Memory B cell (primary cell): Measurements from ENCODE around the gene AACS.
"Not testable (repeated sequence)": the region's sequence is repeated elsewhere in the genome, so short reads cannot be mapped to it uniquely, and the experiment has no call there.

ENCODE experiments used
- ATAC-seq: fragments of 150-1000 bp; cut with Tn5 transposase; 2 replicates; pipeline ENCODE4 v1.10.0; 2021; ENCODE audit warnings: low read depth, mild to moderate bottlenecking, moderate library complexity
- DNase-seq, 2 donors: peaks; one replicate each; pipeline ENCODE4 v3.0.0; 2022; ENCODE audit warnings: low spot score in 2 of 2
- H3K27ac Mint-ChIP-seq: one replicate; pipeline ENCODE4 v1.8.0; 2022; ENCODE audit warnings: mild to moderate bottlenecking, moderate library complexity, mixed read lengths
- H3K27me3 Mint-ChIP-seq: one replicate; pipeline ENCODE4 v1.8.0; 2022; ENCODE audit warnings: mixed read lengths
- H3K36me3 Mint-ChIP-seq: one replicate; pipeline ENCODE4 v1.8.0; 2022; ENCODE audit warnings: mild to moderate bottlenecking, mixed read lengths
- H3K4me1 Mint-ChIP-seq: one replicate; pipeline ENCODE4 v1.8.0; 2022; ENCODE audit warnings: mixed read lengths
- H3K4me3 Mint-ChIP-seq: one replicate; pipeline ENCODE4 v1.8.0; 2022; ENCODE audit warnings: mild to moderate bottlenecking, moderate library complexity, mixed read lengths
- H3K9me3 Mint-ChIP-seq: one replicate; pipeline ENCODE4 v1.8.0; 2022; ENCODE audit warnings: mixed read lengths

The AACS gene

DNA sequence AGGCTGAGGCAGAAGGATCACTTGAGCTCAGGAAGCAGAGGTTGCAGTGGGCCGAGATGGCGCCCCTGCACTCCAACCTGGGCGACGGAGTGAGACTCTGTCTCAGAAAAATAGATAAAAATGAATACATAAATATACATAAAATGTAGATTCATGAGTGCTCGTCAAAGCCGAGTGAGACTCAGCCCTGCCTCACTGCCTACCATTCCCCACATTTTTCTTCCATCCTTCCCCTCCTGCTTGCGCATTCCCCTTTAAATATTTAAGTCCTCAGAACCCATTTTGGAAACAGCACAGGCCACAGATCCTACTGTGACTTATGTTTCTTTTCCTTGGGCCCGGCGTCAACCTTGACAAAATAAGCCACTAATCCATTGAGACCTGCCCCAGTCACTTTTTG lies 31.9 kb upstream of the AACS start:
- peaks cover 3% of the 10 kb centered on the region for H3K4me1 Mint-ChIP-seq
- H3K4me3 Mint-ChIP-seq = no peak overlapping the region
- ATAC-seq (no peak), DNase-seq (no peak)
- peaks cover 4% of the 10 kb centered on the region for H3K36me3 Mint-ChIP-seq
- no peak overlapping the region for H3K27ac Mint-ChIP-seq
- no peaks in the 10 kb centered on the region for H3K27me3 Mint-ChIP-seq
- no peaks in the 10 kb centered on the region for H3K9me3 Mint-ChIP-seq

DNA sequence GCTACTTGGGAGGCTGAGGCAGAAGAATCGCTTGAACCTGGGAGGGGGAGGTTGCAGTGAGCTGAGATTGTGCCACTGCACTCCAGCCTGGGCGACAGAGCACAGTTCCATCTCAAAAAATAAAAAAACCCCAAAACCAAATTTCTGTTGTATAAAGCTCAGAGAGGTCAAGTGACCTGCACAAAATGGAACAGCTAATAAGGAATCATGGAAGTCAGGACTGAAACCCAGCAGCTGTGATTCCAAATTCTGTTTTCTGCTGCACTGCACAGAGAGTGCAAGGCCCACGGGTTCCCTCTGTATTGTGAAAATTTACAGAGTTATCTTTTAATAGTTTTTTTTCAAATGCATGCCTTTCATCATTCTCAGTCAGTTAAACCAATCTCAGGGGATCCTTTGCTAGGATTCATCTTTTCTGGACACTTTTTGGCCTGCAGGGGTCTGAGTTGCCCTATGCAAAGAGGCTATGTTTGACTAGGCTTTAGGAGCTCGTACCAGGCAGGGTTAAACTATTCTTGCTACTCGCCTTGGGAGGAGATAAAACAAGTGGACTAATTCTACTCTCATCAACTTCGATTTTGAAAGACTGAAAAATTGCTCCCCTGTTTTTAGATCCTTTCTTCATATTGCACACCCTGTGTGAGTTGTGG lies 26.1 kb upstream of the AACS start:
- H3K27me3 Mint-ChIP-seq = no peaks in the 10 kb centered on the region
- no peak overlapping the region for H3K27ac Mint-ChIP-seq
- ATAC-seq (no peak), DNase-seq (no peak)
- no peaks in the 10 kb centered on the region for H3K9me3 Mint-ChIP-seq
- H3K4me1 Mint-ChIP-seq = no peaks in the 10 kb centered on the region
- peaks cover 1% of the 10 kb centered on the region for H3K36me3 Mint-ChIP-seq
- H3K4me3 Mint-ChIP-seq = no peak overlapping the region

DNA sequence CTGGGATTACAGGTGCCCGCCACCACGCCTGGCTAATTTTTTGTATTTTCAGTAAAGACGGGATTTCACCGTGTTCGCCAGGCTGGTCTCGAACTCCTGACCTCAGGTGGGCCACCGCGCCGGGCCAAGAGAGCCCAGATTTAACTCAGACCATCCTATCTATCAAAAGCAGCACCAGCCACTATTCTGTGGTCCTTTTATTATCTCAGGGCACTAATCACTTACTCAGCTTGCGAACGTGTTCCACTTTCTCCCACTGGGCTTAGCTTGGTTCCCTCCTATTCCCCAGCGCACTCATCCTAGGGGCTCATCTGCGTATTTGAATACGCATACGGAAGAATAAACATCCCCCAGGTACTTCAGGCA lies 16.2 kb upstream of the AACS start:
- DNase-seq (no peak), ATAC-seq (no peak)
- Mint-ChIP-seq H3K4me3 (peak overlapping the region; percentile 94), H3K9me3 (no peaks in the 10 kb centered on the region), H3K27me3 (no peaks in the 10 kb centered on the region), H3K36me3 (no peaks in the 10 kb centered on the region), H3K4me1 (peaks cover 8% of the 10 kb centered on the region), H3K27ac (peak overlapping the region; percentile 85)

DNA sequence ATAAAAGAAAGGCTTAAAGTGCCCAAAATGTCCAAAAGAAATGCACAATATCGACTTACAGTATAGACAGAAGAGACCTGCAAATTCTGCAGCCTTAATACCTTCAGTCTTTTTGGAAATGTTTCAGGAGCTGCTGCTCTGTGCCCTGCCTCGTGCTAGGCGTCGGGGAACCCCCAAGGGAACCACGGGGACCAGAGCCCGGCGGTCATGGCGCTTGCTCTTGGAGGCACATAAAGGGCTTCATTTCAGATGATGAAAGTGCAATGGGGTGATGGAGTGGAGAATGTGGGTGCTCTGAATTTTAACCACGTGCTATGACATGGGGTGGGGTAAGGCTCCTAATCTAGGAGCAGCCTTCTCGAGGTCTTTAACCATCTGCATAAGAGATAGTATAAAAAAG lies 14.8 kb upstream of the AACS start:
- Mint-ChIP-seq H3K36me3 (no peaks in the 10 kb centered on the region), H3K4me3 (peak overlapping the region; percentile 39), H3K9me3 (no peaks in the 10 kb centered on the region), H3K4me1 (peaks cover 8% of the 10 kb centered on the region), H3K27ac (no peak overlapping the region), H3K27me3 (no peaks in the 10 kb centered on the region)
- ATAC-seq = no peak
- DNase-seq = no peak

DNA sequence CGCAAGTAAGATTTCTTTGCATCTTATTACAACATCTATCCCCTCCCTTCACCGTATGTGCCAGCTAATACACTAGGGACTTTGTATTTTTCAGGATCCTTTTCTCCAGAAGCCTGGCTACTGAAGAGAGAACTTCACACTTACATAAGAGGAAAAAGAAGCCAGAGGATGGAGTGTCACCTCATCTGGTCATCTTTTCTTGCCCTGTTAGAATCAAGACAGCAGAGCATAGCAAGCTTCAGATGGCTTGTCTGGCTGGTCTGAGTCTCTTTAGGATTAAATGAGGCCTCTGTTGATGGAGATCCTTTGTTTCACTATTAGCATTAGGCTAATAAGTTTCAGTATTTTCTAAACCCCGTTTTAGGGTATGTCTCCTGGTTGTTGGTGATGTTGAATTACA lies 14.4 kb upstream of the AACS start:
- Mint-ChIP-seq H3K27me3 (no peaks in the 10 kb centered on the region), H3K4me1 (peaks cover 8% of the 10 kb centered on the region), H3K36me3 (no peaks in the 10 kb centered on the region), H3K9me3 (no peaks in the 10 kb centered on the region), H3K27ac (no peak overlapping the region), H3K4me3 (no peak overlapping the region)
- no peak for ATAC-seq
- no peak for DNase-seq

DNA sequence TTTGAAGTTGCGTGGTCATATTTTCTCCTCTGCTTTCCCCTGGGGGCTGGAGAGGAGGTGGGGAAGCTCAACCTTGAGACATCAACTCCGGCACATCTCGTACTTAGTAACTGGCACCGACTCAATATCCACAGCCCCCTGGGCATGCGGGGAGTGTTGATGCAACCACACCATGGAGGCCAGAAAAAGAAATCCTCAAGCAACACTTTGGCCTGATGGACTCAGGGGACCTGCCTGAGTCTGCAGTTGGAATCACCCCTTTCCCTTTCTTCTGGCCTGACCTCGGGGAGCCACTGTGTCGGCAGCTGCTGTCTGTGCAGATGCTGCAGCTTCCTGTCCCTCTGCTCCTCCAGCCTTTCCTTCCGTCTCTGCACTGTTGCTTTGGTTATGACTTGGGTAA lies 11.4 kb upstream of the AACS start:
- no peak overlapping the region for H3K27ac Mint-ChIP-seq
- H3K9me3 Mint-ChIP-seq = no peaks in the 10 kb centered on the region
- no peaks in the 10 kb centered on the region for H3K36me3 Mint-ChIP-seq
- no peak for ATAC-seq
- no peak for DNase-seq
- peaks cover 3% of the 10 kb centered on the region for H3K27me3 Mint-ChIP-seq
- H3K4me1 Mint-ChIP-seq = peaks cover 8% of the 10 kb centered on the region
- H3K4me3 Mint-ChIP-seq = no peak overlapping the region

DNA sequence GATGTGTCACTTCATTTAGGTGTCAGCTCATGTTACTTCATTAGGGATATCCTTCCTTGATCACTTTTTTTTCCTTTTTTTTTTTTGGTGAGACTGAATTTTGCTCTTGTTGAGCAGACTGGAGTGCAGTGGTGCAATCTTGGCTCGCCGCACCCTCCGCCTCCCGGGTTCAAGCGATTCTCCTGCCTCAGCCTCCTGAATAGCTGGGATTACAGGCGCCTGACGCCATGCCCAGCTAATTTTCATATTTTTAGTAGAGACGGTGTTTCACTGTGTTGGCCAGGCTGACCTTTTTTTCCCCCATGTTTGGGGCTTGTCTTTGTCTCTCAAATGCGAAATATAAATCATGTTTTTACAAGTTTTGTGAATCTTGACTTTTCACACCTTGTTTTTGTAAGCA lies 9.6 kb upstream of the AACS start:
- ATAC-seq (no peak), DNase-seq (no peak)
- H3K36me3 Mint-ChIP-seq = no peaks in the 10 kb centered on the region
- H3K27me3 Mint-ChIP-seq = peaks cover 3% of the 10 kb centered on the region
- no peak overlapping the region for H3K27ac Mint-ChIP-seq
- no peak overlapping the region for H3K4me3 Mint-ChIP-seq
- H3K4me1 Mint-ChIP-seq = no peaks in the 10 kb centered on the region
- peaks cover 1% of the 10 kb centered on the region for H3K9me3 Mint-ChIP-seq

DNA sequence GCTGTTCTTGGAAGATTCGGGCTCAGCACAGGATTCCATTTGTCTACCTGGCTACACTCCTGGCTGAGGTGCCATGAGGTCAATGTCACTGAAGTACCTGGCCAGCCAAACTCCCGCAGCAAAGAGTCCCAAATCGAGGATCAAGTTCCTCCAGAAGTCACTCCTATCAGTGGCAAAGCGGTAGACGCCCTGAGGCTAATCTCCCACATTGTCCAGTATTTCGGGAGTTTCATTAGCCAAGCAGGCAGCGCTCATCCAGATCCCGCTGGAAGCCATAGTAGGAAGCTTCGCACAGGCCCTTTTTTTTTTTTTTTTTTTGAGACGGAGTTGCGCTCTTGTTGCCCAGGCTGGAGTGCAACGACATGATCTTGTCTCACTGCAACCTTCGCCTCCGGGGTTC lies 8.9 kb upstream of the AACS start:
- H3K27me3 Mint-ChIP-seq = peaks cover 3% of the 10 kb centered on the region
- no peak for ATAC-seq
- H3K36me3 Mint-ChIP-seq = no peaks in the 10 kb centered on the region
- DNase-seq = no peak
- peaks cover 1% of the 10 kb centered on the region for H3K9me3 Mint-ChIP-seq
- no peak overlapping the region for H3K27ac Mint-ChIP-seq
- no peak overlapping the region for H3K4me3 Mint-ChIP-seq
- no peaks in the 10 kb centered on the region for H3K4me1 Mint-ChIP-seq

DNA sequence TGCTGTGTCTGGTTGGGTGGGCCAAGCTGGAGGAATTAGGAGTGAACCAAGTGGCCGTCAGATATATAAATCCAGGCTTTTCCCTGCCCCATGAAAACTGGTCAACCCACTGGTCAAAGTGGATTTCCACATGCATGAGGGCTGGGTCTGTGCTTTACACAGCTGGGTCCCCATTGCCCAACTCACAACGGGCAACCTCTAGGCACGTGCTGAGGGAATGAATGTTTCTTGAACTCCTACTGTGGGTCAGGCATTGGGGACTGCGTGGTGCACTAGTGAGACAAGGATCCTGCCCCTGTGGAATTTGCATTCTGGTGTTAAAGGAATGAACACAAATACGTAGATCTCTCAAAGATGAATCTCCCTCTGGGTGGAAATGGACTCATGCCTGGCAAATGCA lies 7.5 kb upstream of the AACS start:
- DNase-seq = no peak
- Mint-ChIP-seq H3K27ac (no peak overlapping the region), H3K36me3 (no peaks in the 10 kb centered on the region), H3K4me3 (no peak overlapping the region), H3K9me3 (peaks cover 1% of the 10 kb centered on the region), H3K4me1 (no peaks in the 10 kb centered on the region), H3K27me3 (peaks cover 3% of the 10 kb centered on the region)
- no peak for ATAC-seq

DNA sequence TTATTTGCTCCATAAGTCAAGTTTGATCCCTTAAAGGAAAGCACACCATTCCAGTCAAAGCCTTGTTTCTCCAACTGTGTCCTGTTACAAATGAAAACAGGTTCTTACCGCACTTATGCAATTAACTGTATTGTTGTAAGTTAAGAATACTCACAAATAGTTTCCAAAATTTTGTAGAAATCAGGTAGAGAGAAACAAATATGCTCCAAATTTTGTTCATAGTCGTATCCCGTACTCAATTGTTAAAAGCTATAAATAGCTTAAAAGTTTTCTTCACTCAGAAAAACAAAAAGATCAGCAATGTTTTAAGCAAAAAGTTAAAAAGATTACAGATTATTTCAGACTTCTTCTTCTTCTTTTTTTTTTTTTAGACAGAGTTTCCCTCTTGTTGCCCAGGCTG lies 4.0 kb upstream of the AACS start:
- Mint-ChIP-seq H3K9me3 (peaks cover 1% of the 10 kb centered on the region), H3K4me3 (no peak overlapping the region), H3K27ac (no peak overlapping the region), H3K4me1 (peaks cover 5% of the 10 kb centered on the region), H3K27me3 (peaks cover 3% of the 10 kb centered on the region), H3K36me3 (no peaks in the 10 kb centered on the region)
- DNase-seq (no peak), ATAC-seq (no peak)

DNA sequence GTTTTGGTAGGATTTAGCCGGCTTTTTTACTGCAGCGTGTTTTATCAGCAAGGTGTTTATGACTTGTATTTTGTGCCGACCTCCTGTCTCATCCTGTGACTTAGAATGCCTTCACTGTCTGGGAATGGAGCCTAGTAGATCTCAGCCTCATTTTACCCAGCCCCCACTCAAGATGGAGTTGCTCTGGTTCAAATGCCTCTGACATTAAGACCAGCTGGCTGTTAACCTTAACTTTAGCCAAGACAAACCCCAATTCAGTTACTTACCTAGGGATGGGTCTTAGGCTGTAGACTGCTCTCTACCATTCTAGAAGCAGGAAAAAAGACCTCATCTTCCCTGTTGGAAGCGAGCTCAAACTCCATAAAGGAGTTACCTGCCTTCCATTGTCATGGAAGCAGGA lies 1.7 kb upstream of the AACS start:
- H3K9me3 Mint-ChIP-seq, H3K27me3 Mint-ChIP-seq: not testable (repeated sequence)
- H3K4me1 Mint-ChIP-seq = peaks cover 11% of the 10 kb centered on the region

DNA sequence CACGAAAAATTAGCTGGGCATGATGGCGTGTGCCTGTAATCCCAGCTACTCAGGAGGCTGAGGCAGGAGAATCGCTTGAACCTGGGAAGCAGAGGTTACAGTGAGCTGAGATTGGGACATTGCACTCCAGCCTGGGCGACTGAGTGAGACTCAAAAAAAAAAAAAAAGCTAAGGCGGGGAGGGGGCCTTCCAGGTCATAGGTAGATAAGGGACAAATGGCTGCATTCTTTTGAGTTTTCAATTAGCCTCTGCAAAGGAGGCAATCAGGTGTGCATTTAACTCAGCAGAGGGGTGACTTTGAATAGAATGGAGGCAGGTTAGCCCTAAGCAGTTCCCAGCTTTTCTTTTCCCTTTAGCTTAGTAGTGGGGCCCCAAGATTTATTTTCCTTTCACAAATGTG lies 743 bp upstream of the AACS start:
- H3K27ac Mint-ChIP-seq = no peak overlapping the region
- H3K9me3 Mint-ChIP-seq = peaks cover 1% of the 10 kb centered on the region
- H3K36me3 Mint-ChIP-seq = no peaks in the 10 kb centered on the region

More for the DNA sequence above, 1.7 kb upstream of the AACS start:
- H3K36me3 Mint-ChIP-seq, H3K27ac Mint-ChIP-seq, ATAC-seq, H3K4me3 Mint-ChIP-seq, DNase-seq: not testable (repeated sequence)

DNA sequence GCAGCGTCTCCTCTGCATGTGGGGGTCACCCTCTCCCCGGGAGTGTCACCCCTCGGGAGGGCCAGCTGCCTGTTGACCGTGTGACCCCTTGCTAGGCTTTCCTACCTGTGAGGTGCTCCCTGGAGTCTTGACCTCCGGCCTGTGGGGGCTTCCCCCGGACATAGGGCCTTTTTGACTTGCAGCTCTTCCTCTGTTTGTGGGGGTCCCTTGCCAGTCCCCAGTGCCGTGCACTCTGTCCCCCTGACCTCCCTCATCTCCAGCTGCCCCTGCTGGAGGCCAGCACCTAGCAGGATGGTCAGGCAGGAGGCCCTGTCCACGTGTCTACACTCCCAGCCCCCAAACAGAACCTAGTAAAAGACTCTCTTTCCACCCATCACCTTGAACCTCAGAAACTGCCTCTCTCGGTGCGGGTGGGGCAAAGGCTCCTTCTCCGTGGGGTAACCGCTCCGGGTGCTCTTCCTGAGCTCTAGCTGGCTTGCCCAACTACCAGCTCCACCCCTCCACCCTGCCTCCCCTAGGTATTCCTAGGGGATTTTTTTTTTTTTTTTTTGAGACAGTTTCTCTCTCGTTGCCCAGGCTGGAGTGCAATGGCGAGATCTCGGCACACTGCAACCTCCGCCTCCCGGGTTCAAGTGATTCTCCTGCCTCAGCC lies 810 bp downstream of the AACS start:
- no peaks in the 10 kb centered on the region for H3K9me3 Mint-ChIP-seq
- no peaks in the 10 kb centered on the region for H3K27me3 Mint-ChIP-seq
- peaks cover 11% of the 10 kb centered on the region for H3K4me1 Mint-ChIP-seq
- no peaks in the 10 kb centered on the region for H3K36me3 Mint-ChIP-seq
- peak overlapping the region; percentile 74 for H3K4me3 Mint-ChIP-seq
- DNase-seq (peak in 1 of 2 donors; percentile 15), ATAC-seq (no peak)
- H3K27ac Mint-ChIP-seq = no peak overlapping the region

More for the DNA sequence above, 743 bp upstream of the AACS start:
- H3K4me3 Mint-ChIP-seq = peak overlapping the region; percentile 78
- no peaks in the 10 kb centered on the region for H3K27me3 Mint-ChIP-seq
- H3K4me1 Mint-ChIP-seq = peaks cover 11% of the 10 kb centered on the region
- ATAC-seq (no peak), DNase-seq (no peak)

DNA sequence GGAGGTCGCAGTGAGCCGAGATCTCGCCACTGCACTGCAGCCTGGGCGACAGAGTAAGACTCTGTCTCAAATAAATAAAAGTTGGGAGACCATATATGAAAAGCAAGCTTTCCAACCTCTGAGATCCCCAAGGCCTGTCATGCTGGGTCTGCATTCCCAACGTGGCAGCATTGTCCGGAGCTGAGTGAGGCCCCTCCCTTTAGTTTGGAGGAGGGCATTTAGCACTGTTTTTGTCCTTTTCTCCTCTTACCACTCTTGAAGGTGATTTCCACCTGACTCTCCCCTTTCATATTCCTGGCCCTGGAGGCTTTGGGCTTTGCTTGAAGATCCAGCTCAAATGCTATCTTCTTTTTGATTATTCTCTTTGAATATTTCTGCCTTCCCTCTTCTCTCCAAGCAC lies 3.2 kb downstream of the AACS start:
- H3K4me3 Mint-ChIP-seq = no peak overlapping the region
- no peak for ATAC-seq

DNA sequence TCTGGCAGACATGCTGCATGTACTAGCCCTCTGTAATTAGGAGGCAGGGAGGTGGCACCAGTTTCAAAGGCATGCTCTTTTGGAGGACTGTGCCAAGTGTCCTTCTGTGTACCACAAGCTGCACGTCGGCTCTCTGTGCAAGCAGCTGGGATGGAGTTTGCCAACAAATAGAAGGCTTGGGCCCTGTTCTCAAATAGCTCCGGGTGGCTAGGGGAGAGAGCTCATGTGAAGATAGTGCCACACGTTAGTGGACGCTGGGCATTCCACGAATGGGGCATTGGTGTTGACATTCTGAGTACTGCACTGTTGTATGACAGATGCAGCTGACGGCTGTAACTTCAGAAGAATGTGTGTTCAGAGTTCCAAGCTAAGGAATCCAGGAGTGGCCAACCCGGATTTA lies 4.4 kb downstream of the AACS start:
- H3K27me3 Mint-ChIP-seq = no peaks in the 10 kb centered on the region
- H3K4me3 Mint-ChIP-seq = no peak overlapping the region
- H3K27ac Mint-ChIP-seq = no peak overlapping the region
- no peaks in the 10 kb centered on the region for H3K9me3 Mint-ChIP-seq
- ATAC-seq = no peak
- no peak for DNase-seq
- peaks cover 11% of the 10 kb centered on the region for H3K4me1 Mint-ChIP-seq
- H3K36me3 Mint-ChIP-seq = peaks cover 1% of the 10 kb centered on the region

More for the DNA sequence above, 3.2 kb downstream of the AACS start:
- no peak for DNase-seq
- Mint-ChIP-seq H3K36me3 (peaks cover 1% of the 10 kb centered on the region), H3K27me3 (no peaks in the 10 kb centered on the region), H3K9me3 (no peaks in the 10 kb centered on the region), H3K4me1 (peaks cover 11% of the 10 kb centered on the region), H3K27ac (no peak overlapping the region)
